ENCODE measurements around the gene IZUMO4. TPM values are rescaled to one million over a fixed set of nuclear protein-coding genes. Genes with fewer than 3 reads are reported as not detected.

The IZUMO4 gene
- total RNA-seq, 1 experiment from 2014 or later, result 2.5 TPM

DNA sequence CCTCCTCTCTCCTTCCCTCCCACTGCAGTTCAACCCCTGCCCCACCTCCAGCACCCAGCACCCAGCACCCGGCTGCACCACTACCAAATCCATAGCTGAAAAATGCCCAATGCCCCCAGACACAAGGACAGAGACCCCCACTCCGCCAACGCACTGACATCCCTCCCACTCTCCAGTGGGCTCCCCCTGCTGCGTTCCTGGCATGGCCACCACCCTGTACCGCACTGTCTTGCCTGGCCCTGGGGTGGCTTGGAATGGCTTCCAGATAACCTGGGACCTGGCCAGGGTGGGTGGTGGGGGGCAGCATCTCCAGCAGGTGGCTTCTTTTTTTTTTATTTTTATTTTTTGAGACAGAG, 39.9 kb upstream of the IZUMO4 start:
- Histone ChIP-seq H3K27me3 (replicated peaks; ENCODE audit: insufficient read depth, low read depth, low read length, poor library complexity) (no peaks in the 10 kb centered on the region), H3K36me3 (ENCODE audit: insufficient read depth, low read length, poor library complexity, severe bottlenecking) (no peaks in the 10 kb centered on the region), H3K4me1 (ENCODE audit: insufficient read depth, low read length, poor library complexity, severe bottlenecking) (peaks cover 30% of the 10 kb centered on the region), H3K9me3 (ENCODE audit: low read depth, low read length, poor library complexity, severe bottlenecking) (no peaks in the 10 kb centered on the region), H3K27ac (ENCODE audit: low read depth, low read length, poor library complexity, severe bottlenecking) (no peak overlapping the region), H3K4me3 (ENCODE audit: low read depth, low read length, poor library complexity, severe bottlenecking) (no peak overlapping the region)
- TF ChIP-seq EZH2 (IDR thresholded peaks at IDR 0.05; ENCODE audit: borderline replicate concordance, low read depth, low read length, poor library complexity, severe bottlenecking) (no peak), CTCF (conservative IDR thresholded peaks at IDR 0.05; ENCODE audit: low read depth, low read length) (no peak)
- POLR2A ChIA-PET (ENCODE audit: low non-redundant PET), result no interaction called here
- DNase-seq (ENCODE audit: low spot score), result no peak
- CTCF ChIA-PET, result no interaction called here
- intact Hi-C loops (cut with micrococcal nuclease; ENCODE audit: unreplicated experiment), result no loop called here
- no TSS peak for BruUV-seq (replicated peaks)

DNA sequence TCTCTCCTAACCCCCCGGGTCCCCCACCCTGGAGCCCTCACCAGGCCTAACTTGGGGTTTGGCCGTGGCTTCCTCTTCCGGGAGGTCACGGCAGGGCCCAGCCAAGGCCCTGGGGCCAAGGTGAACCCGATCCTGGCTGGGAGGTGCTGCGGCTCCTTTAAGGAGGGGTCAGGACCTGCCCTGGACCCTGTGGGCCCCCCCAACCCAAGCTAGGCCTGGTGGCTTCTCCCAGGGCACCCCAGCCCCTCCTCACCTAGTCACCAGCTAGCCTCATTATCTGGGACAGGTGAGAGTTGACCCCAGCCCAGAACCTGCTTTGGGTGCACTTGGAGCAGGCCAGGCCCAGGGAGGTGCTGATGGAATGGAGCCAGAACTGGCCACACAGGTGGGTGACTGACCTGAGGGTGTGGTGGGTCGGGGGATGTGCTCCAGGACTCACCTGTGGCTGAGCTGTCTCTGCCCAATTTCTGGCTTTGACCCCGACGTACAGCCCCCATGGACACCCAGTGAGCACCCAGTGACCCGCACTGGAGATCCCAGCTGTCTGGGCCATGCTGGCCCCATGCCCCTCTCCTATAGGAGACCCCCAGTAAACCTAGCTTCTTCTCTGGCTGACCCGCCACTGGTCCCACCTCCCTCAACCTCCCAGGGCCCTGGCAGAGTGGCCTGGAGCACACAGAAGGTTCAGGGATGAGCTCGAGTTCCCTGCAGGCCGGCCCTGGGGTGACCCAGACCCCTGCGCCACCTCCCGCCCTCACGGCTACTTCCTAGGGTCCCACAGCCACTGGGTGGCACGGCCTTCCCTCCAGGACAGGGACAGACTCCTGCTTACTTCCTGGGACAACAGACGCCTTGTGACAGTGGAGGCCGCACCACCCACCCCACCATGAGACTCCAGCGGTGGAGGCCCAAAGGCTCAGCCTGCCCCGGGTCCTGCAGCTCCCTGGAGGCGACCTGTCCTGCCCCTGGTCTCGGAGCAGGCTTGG, 38.9 kb upstream of the IZUMO4 start:
- Histone ChIP-seq H3K4me3 (ENCODE audit: low read depth, low read length, poor library complexity, severe bottlenecking) (no peak overlapping the region), H3K27ac (ENCODE audit: low read depth, low read length, poor library complexity, severe bottlenecking) (peak overlapping the region; percentile 72), H3K4me1 (ENCODE audit: insufficient read depth, low read length, poor library complexity, severe bottlenecking) (peaks cover 34% of the 10 kb centered on the region), H3K27me3 (replicated peaks; ENCODE audit: insufficient read depth, low read depth, low read length, poor library complexity) (no peaks in the 10 kb centered on the region), H3K36me3 (ENCODE audit: insufficient read depth, low read length, poor library complexity, severe bottlenecking) (no peaks in the 10 kb centered on the region), H3K9me3 (ENCODE audit: low read depth, low read length, poor library complexity, severe bottlenecking) (no peaks in the 10 kb centered on the region)
- DNase-seq (ENCODE audit: low spot score), result no peak
- BruUV-seq (replicated peaks), result no TSS peak
- no peak for TF ChIP-seq CTCF (conservative IDR thresholded peaks at IDR 0.05; ENCODE audit: low read depth, low read length)
- TF ChIP-seq EZH2 (IDR thresholded peaks at IDR 0.05; ENCODE audit: borderline replicate concordance, low read depth, low read length, poor library complexity, severe bottlenecking), result no peak
- ChIA-PET CTCF (no interaction called here), POLR2A (ENCODE audit: low non-redundant PET) (no interaction called here)
- intact Hi-C loops (cut with micrococcal nuclease; ENCODE audit: unreplicated experiment), result no loop called here

DNA sequence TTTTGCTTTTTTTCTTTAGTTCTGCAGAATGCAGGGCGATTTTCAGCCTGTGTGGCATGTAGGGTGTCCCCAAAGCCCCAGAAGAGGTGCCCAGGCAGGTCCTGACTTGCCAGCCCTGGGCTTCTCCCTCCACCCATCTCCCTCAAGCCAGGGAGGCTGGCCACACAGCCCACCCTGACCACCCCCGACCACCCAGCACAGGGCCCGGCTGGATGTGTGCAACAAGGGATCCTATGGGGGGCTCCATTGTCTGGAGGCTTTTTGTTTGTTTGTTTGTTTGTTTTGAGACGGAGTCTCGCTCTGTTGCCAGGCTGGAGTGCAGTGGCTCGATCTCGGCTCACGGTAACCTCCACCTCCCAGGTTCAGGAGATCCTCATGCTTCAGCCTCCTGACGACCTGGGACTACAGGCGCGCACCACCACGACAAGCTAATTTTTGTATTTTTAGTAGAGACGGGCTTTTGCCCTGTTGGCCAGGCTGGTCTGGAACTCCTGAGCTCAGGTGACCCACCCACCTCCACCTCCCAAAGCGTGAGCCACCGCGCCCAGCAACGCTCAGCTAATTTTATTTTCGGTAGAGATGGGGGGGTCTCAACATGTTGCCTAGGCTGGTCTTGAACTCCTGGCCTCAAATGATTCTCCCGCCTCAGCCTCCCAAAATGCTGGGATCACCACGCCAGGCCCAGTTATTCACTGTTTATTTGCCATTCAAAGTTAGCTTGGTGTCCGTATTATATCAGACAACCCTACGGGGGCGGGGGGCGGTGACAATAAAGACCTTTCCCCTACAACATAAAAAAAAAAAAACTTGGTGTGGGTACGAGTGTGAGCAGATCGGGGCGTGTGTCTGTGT, 37.9 kb upstream of the IZUMO4 start:
- POLR2A ChIA-PET (ENCODE audit: low non-redundant PET), result no interaction called here
- H3K9me3 ChIP-seq (ENCODE audit: low read depth, low read length, poor library complexity, severe bottlenecking), result no peaks in the 10 kb centered on the region

More for the DNA sequence above, 37.9 kb upstream of the IZUMO4 start:
- CTCF ChIA-PET, result no interaction called here
- H3K27ac ChIP-seq (ENCODE audit: low read depth, low read length, poor library complexity, severe bottlenecking), result peak overlapping the region; percentile 99
- no peaks in the 10 kb centered on the region for H3K27me3 ChIP-seq (replicated peaks; ENCODE audit: insufficient read depth, low read depth, low read length, poor library complexity)
- intact Hi-C loops (cut with micrococcal nuclease; ENCODE audit: unreplicated experiment), result no loop called here
- peaks cover 34% of the 10 kb centered on the region for H3K4me1 ChIP-seq (ENCODE audit: insufficient read depth, low read length, poor library complexity, severe bottlenecking)
- H3K4me3 ChIP-seq (ENCODE audit: low read depth, low read length, poor library complexity, severe bottlenecking), result no peak overlapping the region
- no peak for DNase-seq (ENCODE audit: low spot score)
- H3K36me3 ChIP-seq (ENCODE audit: insufficient read depth, low read length, poor library complexity, severe bottlenecking), result no peaks in the 10 kb centered on the region
- BruUV-seq (replicated peaks), result no TSS peak
- TF ChIP-seq CTCF (conservative IDR thresholded peaks at IDR 0.05; ENCODE audit: low read depth, low read length) (no peak), EZH2 (IDR thresholded peaks at IDR 0.05; ENCODE audit: borderline replicate concordance, low read depth, low read length, poor library complexity, severe bottlenecking) (no peak)
